Measurements from ENCODE around the gene ZIC4. TPM values are rescaled to one million over a fixed set of nuclear protein-coding genes. Genes with fewer than 3 reads are reported as not detected.

The ZIC4 gene
- total and polyA plus RNA-seq, 2 of the 8 experiments (the other 6 are each of a cell fraction or from before 2014, with no cell fraction given), result 0.03 to 0.13 TPM

DNA sequence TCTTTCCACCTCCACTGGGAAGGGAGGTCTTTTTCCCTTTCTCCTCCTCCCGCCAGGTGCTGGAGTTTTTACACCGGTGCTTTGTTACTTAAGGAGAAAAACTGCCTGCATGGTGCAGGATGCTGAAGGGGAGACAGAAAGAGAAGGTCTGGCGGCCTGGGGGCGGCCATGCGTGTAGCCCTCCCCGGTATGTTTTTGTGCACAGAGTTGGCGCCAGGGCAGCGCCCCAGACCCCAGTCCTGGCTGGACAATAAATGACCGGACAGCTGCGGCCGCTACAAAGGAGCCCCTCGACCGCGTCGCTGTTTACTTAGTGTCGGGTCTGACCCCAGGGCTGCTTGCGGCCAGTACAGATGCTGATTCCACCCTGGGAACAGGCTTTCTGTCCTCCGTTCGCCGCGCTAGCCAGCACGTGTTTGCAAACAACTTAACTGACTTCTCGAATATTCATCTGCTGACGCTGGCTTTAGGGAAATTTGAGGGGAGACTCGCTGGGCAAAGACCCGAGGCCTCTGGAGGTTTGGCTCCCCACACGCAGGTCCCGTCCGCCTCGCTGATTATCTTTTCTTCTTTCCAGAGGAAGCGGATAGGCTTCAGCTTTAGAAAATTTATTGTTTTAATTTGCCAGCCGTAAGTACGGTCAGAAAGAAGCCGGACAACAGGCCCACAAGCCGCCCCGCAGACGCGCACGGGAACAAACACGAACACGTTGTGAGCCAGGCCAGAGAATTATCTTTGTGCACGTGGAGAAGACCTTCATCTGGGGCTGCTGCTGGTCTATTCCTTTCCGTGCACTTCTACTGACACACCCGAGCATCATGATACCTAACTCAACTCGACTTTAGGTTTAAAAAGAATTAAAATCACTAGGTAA is 46.9 kb downstream of the ZIC4 start:
- Histone ChIP-seq H2BK12ac (ENCODE audit: low read depth, low read length) (no peak overlapping the region), H3K4me2 (ENCODE audit: insufficient read depth in 1 of 2, low read depth in 2 of 2, low read length in 2 of 2) (peak overlapping the region; percentile 58 to 75), H3K27ac (ENCODE audit: low read depth, low read length) (no peak overlapping the region), H2AK5ac (ENCODE audit: low read depth, low read length) (0 out of 2 replicates have a peak overlapping the region, but pooled peaks have one; percentile 41), H2AFZ (ENCODE audit: low read length) (no peak overlapping the region), H3K23ac (ENCODE audit: insufficient read length) (no peak overlapping the region), H4K8ac (ENCODE audit: extremely low read depth, insufficient read depth, low read length) (no peak overlapping the region), H3K27me3 (replicated peaks in 1 of 4; ENCODE audit: control insufficient read depth in 3 of 4, extremely low read depth in 1 of 4, insufficient read depth in 3 of 4, low read length in 3 of 4) (peaks cover 53 to 80% (median 75%) of the 10 kb centered on the region in 4 experiments), H4K91ac (replicated peaks; ENCODE audit: insufficient read length, low read length) (no peak overlapping the region), H4K20me1 (replicated peaks in 1 of 2; ENCODE audit: control insufficient read depth in 1 of 2, insufficient read depth in 2 of 2, low read length in 2 of 2) (peaks cover 2 to 4% of the 10 kb centered on the region in 2 experiments), H3K79me1 (ENCODE audit: low read depth, low read length) (no peaks in the 10 kb centered on the region), H3K4me3 (ENCODE audit: extremely low read depth in 1 of 4, insufficient read depth in 2 of 4, low read depth in 3 of 4, low read length in 4 of 4) (peak overlapping the region in 2 of 4 experiments; percentile 27 to 38; a peak in 4 of 8 replicates), H4K5ac (ENCODE audit: insufficient read length, low read depth, low read length) (no peak overlapping the region), H3K23me2 (ENCODE audit: low read depth, low read length) (no peaks in the 10 kb centered on the region; the same call in 1 of the 2 replicates), H3K36me3 (ENCODE audit: control insufficient read depth in 2 of 4, insufficient read depth in 4 of 4, low read length in 3 of 4) (peaks cover 0 to 2% (median 0%) of the 10 kb centered on the region in 4 experiments; a peak in 1 of 8 replicates), H3K9me3 (ENCODE audit: insufficient read depth in 2 of 2, low read depth in 1 of 2, low read length in 1 of 2) (no peaks in the 10 kb centered on the region), H3K18ac (ENCODE audit: extremely low read depth, low read length) (no peak overlapping the region), H2BK20ac (ENCODE audit: low read length) (no peak overlapping the region), H3K79me2 (ENCODE audit: control insufficient read depth in 1 of 2, insufficient read depth in 2 of 2, low read length in 2 of 2) (no peaks in the 10 kb centered on the region), H3K4ac (replicated peaks; ENCODE audit: insufficient read length, low read depth, low read length) (no peak overlapping the region), H3K4me1 (replicated peaks in 1 of 4; ENCODE audit: control insufficient read depth in 3 of 4, insufficient read depth in 4 of 4, low read length in 3 of 4) (peaks cover 14 to 41% (median 19%) of the 10 kb centered on the region in 4 experiments), H3K56ac (replicated peaks; ENCODE audit: insufficient read length, low read depth, low read length) (no peak overlapping the region), H3K9ac (replicated peaks in 1 of 4; ENCODE audit: extremely low read depth in 1 of 4, low read depth in 3 of 4, low read length in 3 of 4) (no peak overlapping the region), H3K14ac (ENCODE audit: insufficient read length) (no peak overlapping the region), H2BK5ac (ENCODE audit: low read depth, low read length) (no peak overlapping the region), H2BK120ac (replicated peaks; ENCODE audit: low read depth, low read length) (no peak overlapping the region), H2BK15ac (ENCODE audit: low read length) (no peak overlapping the region)
- CTCF ChIA-PET (ENCODE audit: partially characterized antibody), result interaction anchor here (0.6 to 10.6 kb wide), 9 partner anchors 14 to 511 kb away, joined by 3 to 162 read pairs (median 3); no protein-coding TSS in a partner anchor
- 4% methylated on average over 45 of the region's 45 CpGs; no CpG with 5 or more reads in 1 of the 2 experiments for WGBS, 2 experiments (ENCODE audit: extremely low coverage in 1 of 2, insufficient coverage in 1 of 2, insufficient read length in 1 of 2, insufficient replicate concordance in 2 of 2, low coverage in 1 of 2, low lambda C conversion rate in 2 of 2, missing lambda C conversion rate in 1 of 2)
- FAIRE-seq (no peak), DNase-seq (ENCODE audit: low read depth in 1 of 2, low spot score in 2 of 2) (peak in 1 of 2 experiments; percentile 62)
- POLR2A ChIA-PET (ENCODE audit: partially characterized antibody), result interaction anchor here (1.1 kb wide), 1 partner anchor 15 kb away, joined by 3 read pairs; no protein-coding TSS in a partner anchor
- no peak for TF ChIP-seq CBX5 (IDR thresholded peaks at IDR 0.05; ENCODE audit: low read depth, low read length)
- TF ChIP-seq BCL11A (IDR thresholded peaks at IDR 0.05; ENCODE audit: low read depth in 2 of 2, low read length in 2 of 2), result no peak
- TF ChIP-seq RNF2 (IDR thresholded peaks at IDR 0.05; ENCODE audit: borderline replicate concordance, low read depth, low read length, missing control alignments, poor library complexity, severe bottlenecking), result peak; percentile 84
- TF ChIP-seq GABPA (IDR thresholded peaks at IDR 0.05; ENCODE audit: borderline replicate concordance, insufficient read depth, low read length), result no peak
- TF ChIP-seq, protein P1, sequence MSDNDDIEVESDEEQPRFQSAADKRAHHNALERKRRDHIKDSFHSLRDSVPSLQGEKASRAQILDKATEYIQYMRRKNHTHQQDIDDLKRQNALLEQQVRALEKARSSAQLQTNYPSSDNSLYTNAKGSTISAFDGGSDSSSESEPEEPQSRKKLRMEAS (IDR thresholded peaks at IDR 0.05), result peak; percentile 86
- peak; percentile 77; the same call in 1 of the 2 replicates for TF ChIP-seq CBX8 (IDR thresholded peaks at IDR 0.05; ENCODE audit: borderline replicate concordance, low read depth, low read length)
- TF ChIP-seq, protein P2, sequence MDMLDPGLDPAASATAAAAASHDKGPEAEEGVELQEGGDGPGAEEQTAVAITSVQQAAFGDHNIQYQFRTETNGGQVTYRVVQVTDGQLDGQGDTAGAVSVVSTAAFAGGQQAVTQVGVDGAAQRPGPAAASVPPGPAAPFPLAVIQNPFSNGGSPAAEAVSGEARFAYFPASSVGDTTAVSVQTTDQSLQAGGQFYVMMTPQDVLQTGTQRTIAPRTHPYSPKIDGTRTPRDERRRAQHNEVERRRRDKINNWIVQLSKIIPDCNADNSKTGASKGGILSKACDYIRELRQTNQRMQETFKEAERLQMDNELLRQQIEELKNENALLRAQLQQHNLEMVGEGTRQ (IDR thresholded peaks at IDR 0.05; ENCODE audit: low read length), result no peak
- no peak for TF ChIP-seq SP2 (IDR thresholded peaks at IDR 0.05; ENCODE audit: low read length)
- TF ChIP-seq SP1 (IDR thresholded peaks at IDR 0.05; ENCODE audit: low read depth, low read length), result no peak

Data from H1 (cell line).